IMR-90 (cell line): ENCODE results near the gene THBS1. TPM values are rescaled to one million over a fixed set of nuclear protein-coding genes. Genes with fewer than 3 reads are reported as not detected.
A peak's percentile ranks its signal among the peaks of the same experiment; 100 is the strongest.

ENCODE experiments used
- ATAC-seq: fragments of 200-7000 bp; cut with Tn5 transposase; 2 replicates; pipeline ENCODE4 v1.9.1; 2020; ENCODE audit warnings: low read depth, mild to moderate bottlenecking, moderate library complexity
- BruUV-seq: library from RNA; stranded (reverse); fragments of 400-500 nt; replicated peaks from 2 replicates; lab custom pipeline; 2021; lab: Mats Ljungman, UMichigan
- CTCF ChIA-PET: fragments of 300-600 bp; formaldehyde crosslinking; extraction: SDS; loops from one replicate; lab custom pipeline; 2021; ENCODE audit warnings: antibody characterized with exemption; lab: Yijun Ruan, JAX
- POLR2A ChIA-PET: fragments of 300-600 bp; sonication (Branson Sonifier 250); formaldehyde crosslinking; loops from one replicate; lab custom pipeline; 2022; ENCODE audit warnings: antibody characterized with exemption; ENCODE audit not compliant: unreplicated experiment; lab: Charles Lee
- DNase-seq: peaks from one replicate; pipeline ENCODE4 v3.0.0; 2013
- H2AFZ ChIP-seq: replicated peaks from 2 replicates; pipeline ENCODE3; 2013; ENCODE audit warnings: low read length, mild to moderate bottlenecking; ENCODE audit not compliant: poor library complexity
- H2AK5ac ChIP-seq: 2 replicates; pipeline ENCODE4 v1.6.1; 2013; ENCODE audit warnings: low read depth, low read length, inconsistent platforms
- H2AK9ac ChIP-seq: replicated peaks from 2 replicates; pipeline ENCODE3; 2013; ENCODE audit warnings: mild to moderate bottlenecking, low read depth, low read length, moderate library complexity; ENCODE audit not compliant: poor library complexity
- H2BK120ac ChIP-seq: 2 replicates; pipeline ENCODE4 v1.6.1; 2013; ENCODE audit warnings: low read depth, low read length, inconsistent platforms
- H2BK15ac ChIP-seq: 3 replicates; pipeline ENCODE4 v1.6.1; 2013; ENCODE audit warnings: low read depth, low read length, inconsistent platforms
- H2BK20ac ChIP-seq: 2 replicates; pipeline ENCODE4 v1.6.1; 2013; ENCODE audit warnings: low read depth, mild to moderate bottlenecking, inconsistent platforms, low read length, moderate library complexity
- H2BK5ac ChIP-seq: 2 replicates; pipeline ENCODE4 v1.6.1; 2013; ENCODE audit warnings: mild to moderate bottlenecking, low read depth, low read length, inconsistent platforms; ENCODE audit not compliant: poor library complexity, severe bottlenecking
- H3K14ac ChIP-seq: replicated peaks from 2 replicates; pipeline ENCODE4 v1.6.1; 2013; ENCODE audit warnings: low read depth, low read length, inconsistent platforms
- H3K18ac ChIP-seq: 2 replicates; pipeline ENCODE4 v1.6.1; 2013; ENCODE audit warnings: low read depth, low read length, control low read depth
- H3K23ac ChIP-seq: 2 replicates; pipeline ENCODE4 v1.6.1; 2013; ENCODE audit warnings: low read depth, low read length, inconsistent platforms
- H3K27ac ChIP-seq: 2 replicates; pipeline ENCODE4 v1.5.1; 2013; ENCODE audit warnings: mild to moderate bottlenecking, control low read depth, low read length; ENCODE audit not compliant: insufficient read depth
- H3K27me3 ChIP-seq: 2 replicates; pipeline ENCODE4 v1.6.1; 2013; ENCODE audit warnings: low read length; ENCODE audit not compliant: control insufficient read depth, insufficient read depth
- H3K36me3 ChIP-seq: 2 replicates; pipeline ENCODE4 v1.6.1; 2013; ENCODE audit warnings: low read length, mixed read lengths; ENCODE audit not compliant: control insufficient read depth, insufficient read depth
- H3K4ac ChIP-seq: 2 replicates; pipeline ENCODE4 v1.6.1; 2013; ENCODE audit warnings: low read depth, low read length, inconsistent platforms
- H3K4me1 ChIP-seq: 2 replicates; pipeline ENCODE4 v1.6.1; 2013; ENCODE audit warnings: low read length, mixed read lengths; ENCODE audit not compliant: control insufficient read depth, insufficient read depth
- H3K4me2 ChIP-seq: 2 replicates; pipeline ENCODE4 v1.6.1; 2013; ENCODE audit warnings: low read depth, mild to moderate bottlenecking, control low read depth, low read length, moderate library complexity
- H3K4me3 ChIP-seq: 2 replicates; pipeline ENCODE4 v1.5.1; 2013; ENCODE audit warnings: low read depth, mild to moderate bottlenecking, control low read depth, low read length, moderate library complexity; ENCODE audit not compliant: insufficient read depth
- H3K56ac ChIP-seq: 2 replicates; pipeline ENCODE4 v1.6.1; 2013; ENCODE audit warnings: low read length, inconsistent platforms; ENCODE audit not compliant: insufficient read depth; ENCODE audit errors: extremely low read depth
- H3K79me1 ChIP-seq, 2 experiments: 2 replicates each; pipeline ENCODE4 v1.6.1; 2013; ENCODE audit warnings: low read length in 2 of 2, inconsistent platforms in 1 of 2, low read depth in 1 of 2
- H3K9ac ChIP-seq: 2 replicates; pipeline ENCODE4 v1.6.1; 2013; ENCODE audit warnings: low read depth, low read length, control low read depth
- H3K9me1 ChIP-seq: 2 replicates; pipeline ENCODE4 v1.6.1; 2013; ENCODE audit warnings: low read length, inconsistent platforms; ENCODE audit not compliant: insufficient read depth
- H3K9me3 ChIP-seq: 2 replicates; pipeline ENCODE4 v1.6.1; 2013; ENCODE audit warnings: low read length; ENCODE audit not compliant: control insufficient read depth, insufficient read depth
- H4K20me1 ChIP-seq: 2 replicates; pipeline ENCODE4 v1.6.1; 2013; ENCODE audit warnings: low read length, inconsistent platforms; ENCODE audit not compliant: insufficient read depth
- H4K5ac ChIP-seq: 2 replicates; pipeline ENCODE4 v1.6.1; 2013; ENCODE audit warnings: mild to moderate bottlenecking, low read depth, low read length, control low read depth
- H4K8ac ChIP-seq, 2 experiments: 2 replicates each; pipeline ENCODE4 v1.6.1; 2013; ENCODE audit warnings: low read depth in 2 of 2, low read length in 2 of 2, control low read depth in 1 of 2, inconsistent platforms in 1 of 2
- H4K91ac ChIP-seq: 2 replicates; pipeline ENCODE4 v1.6.1; 2013; ENCODE audit warnings: low read depth, low read length, inconsistent platforms; ENCODE audit not compliant: insufficient read depth
- BHLHE40 ChIP-seq: fragments of 150-350 bp; IDR thresholded peaks from 2 replicates; pipeline ENCODE4 v1.6.1; 2016; ENCODE audit warnings: mild to moderate bottlenecking, low read depth, low read length
- CEBPB ChIP-seq: IDR thresholded peaks from 2 replicates; pipeline ENCODE4 v1.6.1; 2012; ENCODE audit warnings: low read depth, low read length, improper control_type of control experiment
- CHD1 ChIP-seq: IDR thresholded peaks from 2 replicates; pipeline ENCODE4 v1.6.1; 2012; ENCODE audit warnings: low read depth, low read length, improper control_type of control experiment
- NFE2L2 ChIP-seq: fragments of 150-350 bp; IDR thresholded peaks from 2 replicates; pipeline ENCODE4 v1.6.1; 2016; ENCODE audit warnings: low read depth, mild to moderate bottlenecking, low read length
- POLR2A ChIP-seq: IDR thresholded peaks from 2 replicates; pipeline ENCODE4 v1.6.1; 2012; ENCODE audit warnings: mild to moderate bottlenecking, low read depth, low read length
- RAD21 ChIP-seq: IDR thresholded peaks from 2 replicates; pipeline ENCODE4 v1.6.1; 2012; ENCODE audit warnings: low read length, improper control_type of control experiment
- RCOR1 ChIP-seq: IDR thresholded peaks from 2 replicates; pipeline ENCODE4 v1.6.1; 2012; ENCODE audit warnings: mild to moderate bottlenecking, low read length, improper control_type of control experiment; ENCODE audit not compliant: insufficient replicate concordance
- RFX5 ChIP-seq: IDR thresholded peaks from 2 replicates; pipeline ENCODE4 v1.8.0; 2012; ENCODE audit warnings: low read depth, mild to moderate bottlenecking, low read length, moderate library complexity
- SMC3 ChIP-seq: fragments of 150-350 bp; IDR thresholded peaks from 2 replicates; pipeline ENCODE4 v1.6.1; 2016; ENCODE audit warnings: low read depth, mild to moderate bottlenecking, antibody characterized with exemption, low read length, moderate library complexity
- WGBS, 2 experiments: methylation state at CpG; one replicate each; pipeline versions ENCODE4 v1.1.5 to v1.1.7; 2013; ENCODE audit warnings: missing lambda C conversion rate in 2 of 2; ENCODE audit not compliant: insufficient read length in 1 of 2; ENCODE audit errors: extremely low coverage in 2 of 2; 5-methylcytosine and 5-hydroxymethylcytosine counted together
- dilution Hi-C: fragments of 300-500 bp; cut with HindIII; formaldehyde crosslinking; loops from one replicate; pipeline ENCODE4 v1.14.3; 2018; ENCODE audit warnings: low sequenced_read_pairs; ENCODE audit not compliant: unreplicated experiment
- in situ Hi-C: fragments of 300-500 bp; cut with MboI; formaldehyde crosslinking; loops from 3 replicates; pipeline ENCODE4 v1.14.3; 2019; ENCODE audit warnings: low sequenced_read_pairs, inconsistent platforms, mixed read lengths
- intact Hi-C: fragments of 100-400 bp; cut with micrococcal nuclease; formaldehyde crosslinking; loops from 2 replicates; pipeline ENCODE4 v1.10.0; 2022
- polyA plus RNA-seq, 3 experiments: library from polyadenylated mRNA; depleted of rRNA; stranded (reverse); fragments of >200 nt; gene quantifications; 2 replicates each; pipeline ENCODE4 v1.2.3, GENCODE V29; 2012; ENCODE audit warnings: low replicate concordance in 1 of 3
- total RNA-seq: library from RNA; depleted of rRNA; stranded (reverse); fragments of >200 nt; gene quantifications from 2 replicates; pipeline ENCODE4 v1.2.3, GENCODE V29; 2012
- TF ChIP-seq, protein P1 (sequence below): conservative IDR thresholded peaks from 2 replicates; pipeline ENCODE4 v1.5.1; 2012; ENCODE audit warnings: mild to moderate bottlenecking, low read depth, low read length, improper control_type of control experiment
- TF ChIP-seq, protein P2 (sequence below): fragments of 150-350 bp; IDR thresholded peaks from 2 replicates; pipeline ENCODE4 v1.6.1; 2017; ENCODE audit warnings: mild to moderate bottlenecking, antibody characterized with exemption, low read length, low read depth

Gene THBS1
- total and polyA plus RNA-seq, 2 of the 4 experiments (the other 2 are of a cell fraction) = 1,562 to 4,071 TPM

DNA sequence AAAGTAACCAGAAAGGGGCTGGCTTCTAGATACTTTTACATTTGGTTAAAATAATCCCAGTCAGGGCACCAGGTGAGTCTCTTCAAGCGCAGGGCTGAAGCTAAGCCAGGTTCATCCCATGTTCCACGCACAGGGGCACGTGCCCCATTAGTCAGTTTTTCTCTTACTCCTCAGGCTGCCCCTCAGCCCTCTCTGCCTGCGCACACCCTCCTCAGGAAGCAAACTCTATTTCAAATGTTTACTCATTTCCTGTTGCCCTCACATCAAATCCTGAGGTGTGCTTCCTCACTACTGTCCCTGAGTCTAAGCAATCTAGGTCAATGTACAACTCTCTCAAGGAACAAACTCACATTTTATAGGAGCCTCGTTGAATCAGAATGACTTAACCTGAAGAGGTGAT, 48.5 kb downstream of the THBS1 start:
- in situ Hi-C loops = no loop called here
- ATAC-seq = no peak

More for the DNA sequence above, 48.5 kb downstream of the THBS1 start:
- Histone ChIP-seq H3K9me3 (no peaks in the 10 kb centered on the region; the same call in 1 of the 2 replicates), H4K20me1 (no peaks in the 10 kb centered on the region), H3K4me1 (peaks cover 26% of the 10 kb centered on the region), H3K4me2 (no peak overlapping the region), H2BK120ac (peak overlapping the region; percentile 10; the same call in 1 of the 2 replicates), H3K18ac (no peak overlapping the region), H3K14ac (no peak overlapping the region; the same call in 1 of the 2 replicates), H2BK20ac (no peak overlapping the region), H3K4me3 (no peak overlapping the region), H3K36me3 (no peaks in the 10 kb centered on the region), H4K5ac (no peak overlapping the region), H3K79me1 (peaks cover 0 to 5% of the 10 kb centered on the region in 2 experiments; a peak in 1 of 4 replicates), H3K9me1 (peaks cover 23% of the 10 kb centered on the region), H3K27me3 (no peaks in the 10 kb centered on the region), H3K27ac (no peak overlapping the region), H2BK5ac (no peak overlapping the region), H2BK15ac (0 out of 3 replicates have a peak overlapping the region, but pooled peaks have one; percentile 13), H4K8ac (no peak overlapping the region; a peak in 1 of 4 replicates), H3K9ac (no peak overlapping the region), H2AFZ (no peak overlapping the region), H4K91ac (no peak overlapping the region), H3K4ac (no peak overlapping the region), H2AK5ac (0 out of 2 replicates have a peak overlapping the region, but pooled peaks have one; percentile 39), H2AK9ac (no peak overlapping the region), H3K23ac (no peak overlapping the region), H3K56ac (no peak overlapping the region)
- 50% methylated on average over 2 of the region's 5 CpGs; no CpG with 5 or more reads in 1 of the 2 experiments for WGBS, 2 experiments
- DNase-seq = peak; percentile 43
- intact Hi-C loops = no loop called here
- TF ChIP-seq CEBPB = no peak
- no peak for TF ChIP-seq RFX5
- TF ChIP-seq BHLHE40 = 0 out of 2 replicates have a peak, but pooled peaks have one; percentile 14
- no peak for TF ChIP-seq NFE2L2
- TF ChIP-seq RCOR1 = no peak
- no peak for TF ChIP-seq RAD21
- no peak for TF ChIP-seq SMC3
- TF ChIP-seq, protein P1, sequence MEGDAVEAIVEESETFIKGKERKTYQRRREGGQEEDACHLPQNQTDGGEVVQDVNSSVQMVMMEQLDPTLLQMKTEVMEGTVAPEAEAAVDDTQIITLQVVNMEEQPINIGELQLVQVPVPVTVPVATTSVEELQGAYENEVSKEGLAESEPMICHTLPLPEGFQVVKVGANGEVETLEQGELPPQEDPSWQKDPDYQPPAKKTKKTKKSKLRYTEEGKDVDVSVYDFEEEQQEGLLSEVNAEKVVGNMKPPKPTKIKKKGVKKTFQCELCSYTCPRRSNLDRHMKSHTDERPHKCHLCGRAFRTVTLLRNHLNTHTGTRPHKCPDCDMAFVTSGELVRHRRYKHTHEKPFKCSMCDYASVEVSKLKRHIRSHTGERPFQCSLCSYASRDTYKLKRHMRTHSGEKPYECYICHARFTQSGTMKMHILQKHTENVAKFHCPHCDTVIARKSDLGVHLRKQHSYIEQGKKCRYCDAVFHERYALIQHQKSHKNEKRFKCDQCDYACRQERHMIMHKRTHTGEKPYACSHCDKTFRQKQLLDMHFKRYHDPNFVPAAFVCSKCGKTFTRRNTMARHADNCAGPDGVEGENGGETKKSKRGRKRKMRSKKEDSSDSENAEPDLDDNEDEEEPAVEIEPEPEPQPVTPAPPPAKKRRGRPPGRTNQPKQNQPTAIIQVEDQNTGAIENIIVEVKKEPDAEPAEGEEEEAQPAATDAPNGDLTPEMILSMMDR = no peak
- no peak for TF ChIP-seq CHD1
- no peak for TF ChIP-seq POLR2A
- TF ChIP-seq, protein P2, sequence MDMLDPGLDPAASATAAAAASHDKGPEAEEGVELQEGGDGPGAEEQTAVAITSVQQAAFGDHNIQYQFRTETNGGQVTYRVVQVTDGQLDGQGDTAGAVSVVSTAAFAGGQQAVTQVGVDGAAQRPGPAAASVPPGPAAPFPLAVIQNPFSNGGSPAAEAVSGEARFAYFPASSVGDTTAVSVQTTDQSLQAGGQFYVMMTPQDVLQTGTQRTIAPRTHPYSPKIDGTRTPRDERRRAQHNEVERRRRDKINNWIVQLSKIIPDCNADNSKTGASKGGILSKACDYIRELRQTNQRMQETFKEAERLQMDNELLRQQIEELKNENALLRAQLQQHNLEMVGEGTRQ = peak; percentile 14; the same call in 1 of the 2 replicates
- dilution Hi-C loops = no loop called here
- ChIA-PET CTCF (interaction anchor here (1.0 kb wide), 1 partner anchor 12 kb away, joined by 4 read pairs; no protein-coding TSS in a partner anchor), POLR2A (no interaction called here)
- BruUV-seq = no TSS peak
